HG03039 (cell line): ENCODE results near the gene ALOX15.
"Not testable (repeated sequence)": the region's sequence is repeated elsewhere in the genome, so short reads cannot be mapped to it uniquely, and the experiment has no call there.

ENCODE experiments used
- ATAC-seq: cut with Tn5 transposase; IDR thresholded peaks from one replicate; pipeline ENCODE4 v1.9.1; 2021; ENCODE audit warnings: mild to moderate bottlenecking, moderate library complexity; ENCODE audit not compliant: unreplicated experiment

The ALOX15 gene

GRCh38 chr17:4622375-4622774, 19.1 kb downstream of the ALOX15 start:
- ATAC-seq: no peak

- no peak for ATAC-seq
These were observed 20.9 kb downstream of the ALOX15 start for GRCh38 chr17:4620531-4621101.

- ATAC-seq: no peak
These were observed 23.7 kb downstream of the ALOX15 start for GRCh38 chr17:4617590-4618351.

GRCh38 chr17:4617090-4617489, 24.4 kb downstream of the ALOX15 start:
- no peak for ATAC-seq

- no peak for ATAC-seq
These were observed 25.0 kb downstream of the ALOX15 start for GRCh38 chr17:4616476-4616875.

- no peak for ATAC-seq
These were observed 30.8 kb downstream of the ALOX15 start for GRCh38 chr17:4610656-4611055.

GRCh38 chr17:4610162-4610561, 31.3 kb downstream of the ALOX15 start:
- ATAC-seq: no peak

- no peak for ATAC-seq
These were observed 31.7 kb downstream of the ALOX15 start for GRCh38 chr17:4609761-4610160.

GRCh38 chr17:4607773-4608187, 33.7 kb downstream of the ALOX15 start:
- ATAC-seq: no peak

GRCh38 chr17:4607261-4607741, 34.2 kb downstream of the ALOX15 start:
- no peak for ATAC-seq

GRCh38 chr17:4605826-4606225, 35.7 kb downstream of the ALOX15 start:
- ATAC-seq: no peak

- not testable (repeated sequence) for ATAC-seq
These were observed 36.7 kb downstream of the ALOX15 start for GRCh38 chr17:4604736-4605135.

GRCh38 chr17:4604111-4604644, 37.3 kb downstream of the ALOX15 start:
- ATAC-seq: no peak

- ATAC-seq: no peak
These were observed 39.4 kb downstream of the ALOX15 start for GRCh38 chr17:4602041-4602440.

- no peak for ATAC-seq
These were observed 40.2 kb downstream of the ALOX15 start for GRCh38 chr17:4601326-4601725.

GRCh38 chr17:4600563-4600962, 40.9 kb downstream of the ALOX15 start:
- ATAC-seq: no peak

GRCh38 chr17:4599505-4600281, 41.8 kb downstream of the ALOX15 start:
- no peak for ATAC-seq

GRCh38 chr17:4598776-4599504, 42.5 kb downstream of the ALOX15 start:
- ATAC-seq: no peak

- ATAC-seq: no peak
These were observed 43.5 kb downstream of the ALOX15 start for GRCh38 chr17:4597975-4598374.

GRCh38 chr17:4596636-4597380, 44.7 kb downstream of the ALOX15 start:
- no peak for ATAC-seq
